Measurements from ENCODE around the gene INPP5A.

Gene INPP5A

DNA sequence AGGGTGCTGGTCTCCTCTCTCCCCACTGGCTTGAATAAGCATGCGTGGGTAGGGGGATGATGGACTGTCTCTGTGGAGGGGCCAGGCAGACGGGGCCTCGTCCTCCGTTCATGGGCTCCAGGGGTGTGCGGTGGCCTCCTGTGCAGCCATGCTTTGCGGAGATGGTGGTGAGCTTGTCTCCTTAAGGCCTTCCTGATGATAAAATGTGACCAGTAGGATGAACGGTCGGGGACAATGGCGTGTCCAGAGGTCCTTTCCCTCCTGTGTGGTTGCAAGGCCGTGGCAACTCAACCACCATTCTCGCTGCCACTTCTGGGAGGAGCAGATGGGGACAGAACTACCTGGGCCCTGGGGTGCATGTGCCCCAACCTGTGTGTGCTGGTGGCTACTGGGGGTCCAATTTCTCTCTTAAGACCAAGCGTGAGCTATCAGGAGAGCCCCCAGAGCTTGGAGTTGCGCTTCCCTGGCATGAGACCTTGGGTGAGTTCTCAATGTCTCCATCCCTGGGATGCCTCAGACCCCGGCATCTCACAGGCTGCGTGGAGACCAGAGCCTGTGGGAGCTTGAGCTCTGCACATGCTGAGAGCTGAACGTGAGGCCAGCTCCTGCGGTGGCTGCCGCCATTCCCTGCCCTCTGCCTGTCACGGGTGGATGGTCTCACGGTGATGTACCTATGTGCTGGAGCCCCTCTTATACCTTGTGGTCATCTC, 112.2 kb downstream of the INPP5A start:
- DNase-seq, result no peak

DNA sequence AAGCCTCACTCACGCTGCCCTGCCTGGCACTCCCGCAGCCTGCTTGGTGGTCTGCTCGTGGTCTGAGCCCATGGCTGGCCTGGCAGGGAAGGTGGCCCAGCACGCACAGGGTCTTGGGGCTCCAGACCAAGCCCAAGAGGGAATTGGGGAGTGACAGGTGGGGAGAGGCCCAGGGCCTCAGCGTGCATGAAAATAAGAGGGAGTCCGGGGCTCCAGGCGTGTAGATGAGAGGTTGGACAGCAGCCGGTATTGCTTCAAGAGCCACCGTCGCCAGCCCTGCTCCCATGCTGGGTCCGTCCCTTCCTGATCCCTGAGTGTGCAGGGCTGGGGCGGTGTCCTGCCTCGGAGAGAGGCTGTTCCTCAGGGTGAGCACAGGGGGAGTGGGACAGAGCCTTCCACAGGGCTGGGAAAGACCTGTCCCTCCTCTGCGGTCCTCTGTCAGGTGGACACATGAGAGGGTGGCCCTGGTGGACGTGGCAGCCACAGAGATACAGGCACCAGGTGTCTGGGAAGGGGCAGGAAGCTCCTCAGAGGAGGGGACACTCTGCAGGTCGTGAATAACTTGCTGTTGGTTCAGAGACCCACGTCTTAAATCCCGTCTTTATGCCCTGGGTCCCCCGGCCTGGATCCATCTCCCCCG, 113.1 kb downstream of the INPP5A start:
- no peak for DNase-seq

DNA sequence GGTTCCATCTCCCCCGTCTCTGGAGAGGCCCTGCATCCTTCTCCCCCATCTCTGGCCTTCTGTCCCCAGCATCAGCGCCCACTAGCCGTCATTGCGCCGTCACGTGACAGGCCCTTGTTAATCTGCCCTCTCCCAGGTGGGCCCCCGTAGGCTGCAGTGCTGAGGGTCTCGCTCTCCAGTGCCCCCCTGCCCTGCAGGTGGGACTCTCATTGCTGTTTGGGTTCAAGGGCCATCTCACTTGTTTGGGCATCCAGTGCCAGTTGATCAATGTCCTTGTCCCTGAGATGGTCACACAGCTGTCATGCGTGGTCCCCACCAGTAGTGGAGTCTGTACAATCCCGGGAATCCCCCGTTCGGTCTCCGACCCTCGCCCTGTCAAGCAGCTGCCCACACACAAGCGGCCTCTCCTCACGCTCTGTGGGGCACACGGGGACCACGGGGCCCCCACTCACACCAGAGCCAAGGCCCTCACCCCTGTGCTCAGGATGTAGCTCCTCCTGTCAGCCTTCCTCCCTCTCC, 114.0 kb downstream of the INPP5A start:
- no peak for DNase-seq

DNA sequence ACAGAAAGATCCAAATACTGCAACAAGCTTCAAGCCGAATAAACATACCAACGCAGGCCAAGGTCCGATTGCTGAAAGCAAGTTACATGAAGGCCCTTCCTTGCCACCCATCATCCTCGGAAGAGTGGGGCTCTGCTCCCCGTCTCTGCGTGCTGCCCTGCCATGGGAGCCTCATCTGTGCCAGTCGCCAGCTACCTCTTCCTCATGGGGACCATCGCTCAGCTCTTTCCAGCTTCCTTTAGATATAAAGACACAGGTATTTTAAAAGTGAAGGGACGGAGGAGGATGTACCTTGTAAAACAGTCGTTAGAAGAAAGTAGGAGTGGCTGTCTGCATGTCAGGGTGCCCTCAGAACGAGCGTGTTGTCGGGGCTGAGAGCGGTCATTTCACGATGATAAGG, 114.9 kb downstream of the INPP5A start:
- no peak for DNase-seq

DNA sequence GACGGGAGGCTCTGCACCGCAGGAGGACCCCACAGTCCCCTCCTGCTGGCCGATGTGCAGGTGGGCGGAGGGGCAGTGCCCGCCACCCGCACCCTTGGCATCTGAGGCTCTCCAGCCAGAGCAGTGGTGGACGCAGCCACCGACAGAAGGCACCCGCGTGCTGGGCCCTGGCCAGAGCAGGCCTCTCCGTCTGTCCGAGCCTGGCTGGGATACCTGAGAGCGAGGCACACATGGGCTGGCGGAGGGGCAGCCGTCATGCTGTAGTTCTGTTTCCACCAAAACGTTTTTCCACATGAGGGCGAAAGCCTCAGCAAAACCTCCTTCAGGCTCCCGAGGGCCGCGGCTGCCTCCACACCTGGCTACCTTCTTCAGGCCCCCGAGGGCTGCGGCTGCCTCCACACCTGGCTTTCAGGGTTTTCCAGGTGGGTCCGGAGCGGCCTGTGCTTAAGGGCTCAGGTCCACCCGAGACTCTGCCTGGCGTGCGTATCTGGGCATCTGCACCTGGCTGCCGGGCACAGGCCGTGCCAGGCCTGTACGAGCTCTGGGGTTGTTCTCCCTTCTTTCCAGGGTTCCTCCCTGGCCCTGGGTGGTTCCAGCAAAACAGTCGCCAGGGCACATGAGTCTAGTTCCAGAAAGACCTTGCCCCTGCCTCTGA, 115.5 kb downstream of the INPP5A start:
- DNase-seq, result no peak

DNA sequence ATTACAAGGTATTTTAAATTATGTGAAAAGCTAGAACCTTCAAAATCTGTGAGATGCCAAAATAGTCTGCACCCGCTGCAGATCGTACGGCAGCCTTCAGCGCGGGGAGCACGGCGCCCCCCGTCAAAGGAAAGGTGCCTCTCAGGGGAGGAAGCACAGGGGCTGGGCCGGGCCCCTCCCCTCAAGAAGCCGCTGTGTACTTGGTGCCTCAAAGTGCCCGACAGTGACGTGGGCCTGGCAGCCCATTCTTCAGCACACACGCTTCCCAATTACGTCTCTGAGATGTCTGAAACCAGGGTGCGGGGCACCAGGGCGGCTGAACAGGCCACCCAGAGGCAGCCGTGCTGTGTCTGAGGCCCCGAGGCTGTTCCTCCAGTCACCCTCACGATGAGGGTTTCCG, 116.1 kb downstream of the INPP5A start:
- no peak for DNase-seq

DNA sequence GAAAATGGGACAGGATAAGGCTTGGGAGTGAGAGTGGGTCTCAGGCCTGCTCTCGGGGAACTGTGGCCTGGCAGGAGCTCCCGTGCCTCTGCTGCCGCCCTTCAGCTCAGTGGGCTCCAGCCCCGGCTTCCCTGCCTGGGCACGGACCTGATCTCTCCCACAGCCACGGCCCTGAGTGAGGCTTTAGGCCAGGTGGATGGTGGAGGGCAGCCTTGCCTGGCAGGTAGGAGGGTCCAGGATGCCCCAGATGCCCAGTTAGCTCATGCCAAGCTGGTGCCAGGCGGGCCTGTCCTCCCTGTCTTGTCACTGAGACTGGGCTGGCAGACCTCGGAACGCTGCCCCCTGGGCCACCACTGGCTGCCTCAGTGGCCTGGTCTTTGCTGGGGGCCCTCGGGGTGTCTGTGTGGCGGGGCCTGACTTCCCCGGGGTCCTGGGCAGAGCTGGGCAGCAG, 116.6 kb downstream of the INPP5A start:
- no peak for DNase-seq

DNA sequence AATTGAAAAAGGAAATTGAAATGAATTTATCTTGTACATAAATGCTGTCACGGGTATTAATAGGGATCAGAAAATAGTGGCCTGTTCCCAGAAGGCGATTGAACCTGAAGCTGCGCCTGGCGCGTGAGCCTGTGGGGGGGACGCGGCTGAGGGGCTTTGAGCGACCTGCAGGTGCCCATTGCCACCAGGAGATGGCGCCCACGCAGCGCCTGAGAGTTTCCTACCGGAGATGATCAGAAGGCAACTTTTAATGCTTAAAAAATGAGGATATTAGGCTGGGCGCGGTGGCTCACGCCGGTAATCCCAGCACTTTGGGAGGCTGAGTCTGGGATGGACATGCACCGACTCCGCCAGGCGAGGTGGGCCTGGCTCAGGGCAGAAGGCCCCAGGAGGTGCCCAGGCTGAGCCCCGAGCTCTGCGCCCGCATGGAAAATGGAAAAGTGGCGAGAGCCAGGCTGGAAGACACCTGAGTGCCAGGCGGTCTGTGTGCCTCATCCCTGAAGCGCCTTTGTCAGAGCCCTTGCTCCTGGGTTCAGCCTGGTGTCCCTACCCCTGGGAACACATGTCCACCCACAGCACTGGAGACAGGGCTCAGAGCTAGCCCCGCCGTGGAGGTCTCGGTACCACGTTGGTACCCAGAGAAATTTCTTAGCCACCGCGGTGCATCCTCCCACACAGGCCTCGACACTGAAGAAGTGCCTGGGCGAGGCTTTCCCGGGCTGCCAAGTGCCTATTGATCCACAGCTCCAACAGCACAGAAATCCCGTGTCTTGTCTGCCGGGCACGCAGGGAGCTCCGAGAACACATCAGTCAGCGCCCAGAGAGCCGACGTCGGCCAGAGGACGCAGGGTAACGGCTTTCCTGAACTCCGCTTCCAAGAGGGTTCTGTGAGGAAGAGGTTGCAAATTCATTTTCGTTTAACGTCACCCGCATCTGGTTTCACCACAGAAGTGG, 117.4 kb downstream of the INPP5A start:
- peak; percentile 56 for DNase-seq

DNA sequence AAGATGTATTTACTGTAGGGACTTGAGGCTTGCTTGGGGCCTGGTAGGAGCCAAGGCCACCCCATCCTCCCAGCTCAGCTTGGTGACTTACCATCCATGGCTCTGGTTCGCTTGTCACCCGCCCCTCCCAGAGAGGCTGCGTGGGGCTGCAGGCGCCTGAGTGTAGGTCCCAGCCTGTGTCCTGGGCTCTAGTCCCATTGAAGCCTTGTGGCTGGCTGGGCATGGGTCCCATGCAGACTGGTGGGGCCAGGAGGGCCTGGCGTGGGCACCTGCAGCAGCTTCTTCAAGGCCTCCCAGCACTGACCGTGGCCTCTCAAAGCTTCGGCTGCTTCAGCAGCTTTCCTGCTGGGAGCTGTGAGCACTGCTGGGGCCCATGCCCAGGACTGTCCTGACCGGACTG, 118.1 kb downstream of the INPP5A start:
- DNase-seq, result no peak

DNA sequence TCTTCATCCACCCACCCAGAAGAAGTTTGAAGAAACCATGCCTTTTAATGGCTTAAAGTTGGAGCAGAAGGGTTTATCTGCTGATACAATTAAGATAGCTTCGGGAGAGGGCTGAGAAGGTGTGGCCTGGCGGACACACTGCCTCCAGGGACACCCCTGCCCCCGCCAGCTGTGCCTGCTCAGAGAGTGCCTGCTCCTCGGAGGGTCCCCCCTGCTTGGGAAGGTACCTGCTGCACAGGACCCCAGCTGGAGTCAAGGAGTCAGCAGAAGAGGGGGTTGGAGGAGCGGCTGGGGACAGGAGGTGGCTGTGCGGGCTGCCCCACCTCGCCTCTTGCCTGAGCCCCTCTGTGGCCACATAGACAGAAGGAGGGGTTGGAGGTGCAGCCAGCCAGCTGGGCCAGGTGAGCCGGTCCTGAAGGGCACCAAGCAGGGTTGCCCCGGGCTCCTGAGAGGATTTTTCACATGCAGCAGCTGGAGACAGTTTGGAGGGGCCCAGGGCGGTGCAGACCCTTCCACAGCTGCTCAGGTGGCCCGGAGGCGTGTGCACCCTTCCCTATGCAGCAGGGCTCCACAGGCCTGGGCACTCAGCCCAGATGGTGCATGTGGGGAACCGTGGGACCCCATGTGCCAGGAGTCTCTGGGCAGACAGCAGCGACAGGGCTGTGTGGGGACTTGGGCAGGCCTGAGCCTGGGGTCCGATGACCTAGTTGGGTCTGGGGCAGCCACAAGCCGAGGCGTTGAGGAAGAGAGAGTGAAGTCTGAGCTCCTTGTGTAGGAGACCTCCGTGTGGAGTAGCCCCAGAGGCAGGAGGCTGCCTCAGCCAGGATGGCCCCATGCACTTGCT, 118.9 kb downstream of the INPP5A start:
- no peak for DNase-seq

DNA sequence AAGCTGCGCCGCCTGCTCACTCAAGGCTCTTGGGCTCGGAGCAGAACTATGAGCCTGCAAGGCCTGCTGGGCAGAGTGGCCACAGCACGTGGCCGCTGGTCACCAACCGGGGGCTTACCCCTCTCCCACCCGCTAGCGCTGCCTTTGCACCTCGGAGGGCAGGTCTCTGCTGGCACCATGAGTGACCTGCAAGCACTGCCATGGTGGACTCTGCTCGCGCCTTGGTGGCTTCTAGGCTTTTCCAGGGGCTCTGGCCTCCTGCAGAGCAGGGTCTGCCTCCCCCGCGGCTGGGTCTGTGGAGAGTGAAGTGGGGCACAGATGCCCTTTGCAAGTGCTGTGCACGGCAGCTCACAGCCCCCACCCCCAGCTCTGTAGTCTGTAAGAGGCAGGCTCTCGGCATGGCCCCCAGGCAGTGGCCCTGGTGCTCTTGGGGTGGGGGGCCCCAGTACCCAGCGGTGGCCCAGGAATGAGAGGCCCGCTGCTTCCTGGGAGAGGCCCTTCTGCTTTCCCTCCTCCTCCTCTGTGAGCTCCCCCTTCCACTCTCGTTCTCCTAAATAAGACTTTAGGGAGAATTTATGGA, 119.6 kb downstream of the INPP5A start:
- DNase-seq, result no peak

DNA sequence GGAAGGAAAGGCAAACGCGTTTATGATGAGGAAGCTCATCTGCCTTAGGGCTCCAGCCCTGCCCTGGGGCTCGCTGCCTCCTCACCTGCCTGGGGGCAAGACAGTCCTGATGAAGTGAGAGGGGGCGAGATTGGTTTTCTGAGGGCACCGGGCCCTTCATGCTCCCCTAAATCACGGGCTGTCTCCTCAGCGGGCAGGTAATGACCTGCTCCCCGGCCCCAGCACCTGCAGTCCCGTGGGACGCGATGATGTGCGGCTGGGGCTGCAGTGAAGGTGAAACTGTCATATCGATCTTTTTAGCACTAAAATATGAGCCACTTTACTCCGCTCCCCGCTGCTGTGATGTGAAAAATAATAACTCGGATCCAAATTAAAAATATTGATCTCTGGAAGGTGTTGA, 120.2 kb downstream of the INPP5A start:
- DNase-seq, result no peak

DNA sequence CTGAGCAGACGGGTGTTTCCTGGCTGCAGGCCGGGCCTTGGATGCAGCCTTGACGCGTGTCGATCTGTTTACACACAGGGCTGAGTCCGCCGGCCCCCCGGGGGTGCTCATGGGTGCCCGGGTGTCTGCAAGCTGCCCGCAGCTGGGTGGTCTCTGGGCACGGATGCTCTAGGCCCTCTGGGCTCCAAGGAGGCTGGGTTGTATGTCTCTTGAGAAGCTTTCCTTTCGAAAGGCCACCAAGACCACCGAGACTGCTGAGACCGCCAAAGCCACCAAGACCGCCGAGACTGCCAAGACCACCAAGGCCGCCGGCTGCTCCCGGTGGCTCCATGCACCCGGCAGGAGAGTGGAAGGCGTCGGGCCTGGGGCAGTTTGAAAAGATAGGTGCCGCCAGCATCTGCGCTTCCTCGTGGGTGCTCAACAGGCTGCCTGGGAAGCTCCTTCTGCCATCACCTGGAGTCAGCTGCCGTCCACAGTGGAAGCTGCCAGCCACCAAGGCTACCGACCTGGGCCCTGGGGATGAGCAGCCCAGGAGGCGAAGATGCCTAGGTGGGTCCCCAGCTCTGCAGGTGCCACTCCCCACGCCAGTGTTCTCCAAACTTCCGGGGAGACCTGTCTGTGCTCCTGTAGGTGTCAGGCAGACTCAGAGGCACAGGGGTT, 121.1 kb downstream of the INPP5A start:
- no peak for DNase-seq

DNA sequence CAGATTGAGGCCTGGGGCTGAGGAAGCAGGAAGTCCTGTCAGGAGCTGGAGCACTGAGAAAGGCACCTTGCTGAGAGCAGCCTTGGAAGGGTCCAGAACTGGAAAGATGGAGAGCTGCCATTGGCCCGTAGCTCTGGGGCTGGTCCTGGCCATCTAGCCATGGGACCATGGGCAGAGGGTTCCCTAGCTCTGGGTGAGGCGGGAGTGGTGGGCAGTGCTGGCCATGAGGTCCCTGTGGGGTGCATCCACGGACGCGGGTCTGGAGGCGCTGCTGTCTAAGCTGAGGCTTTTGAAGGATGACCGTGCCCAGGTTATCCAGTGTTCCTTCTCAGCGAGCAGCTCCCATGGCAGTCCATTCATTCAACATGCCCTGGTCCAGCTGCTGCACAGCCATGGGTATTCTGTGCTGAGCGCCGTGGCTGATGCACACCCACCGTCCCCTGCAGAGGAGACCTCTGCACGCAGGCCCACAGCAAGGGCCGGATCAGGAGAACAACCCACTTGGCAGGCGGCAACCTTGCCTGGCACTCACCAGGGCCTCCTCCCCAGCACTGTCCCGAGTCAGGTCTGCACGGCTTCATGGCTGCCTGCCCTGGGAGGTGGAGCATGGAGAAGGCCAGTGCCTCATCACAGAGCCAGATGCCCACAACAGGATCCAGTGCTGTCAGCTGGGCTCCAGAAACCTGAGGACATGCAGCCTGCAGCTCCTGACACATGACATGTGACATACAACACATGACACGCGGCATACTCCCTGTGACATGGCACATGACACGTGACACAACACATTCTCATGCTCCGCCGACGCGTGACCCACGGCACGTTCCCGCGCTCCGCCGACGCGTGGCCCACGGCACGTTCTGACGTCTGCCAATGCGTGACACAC, 121.9 kb downstream of the INPP5A start:
- DNase-seq, result no peak

DNA sequence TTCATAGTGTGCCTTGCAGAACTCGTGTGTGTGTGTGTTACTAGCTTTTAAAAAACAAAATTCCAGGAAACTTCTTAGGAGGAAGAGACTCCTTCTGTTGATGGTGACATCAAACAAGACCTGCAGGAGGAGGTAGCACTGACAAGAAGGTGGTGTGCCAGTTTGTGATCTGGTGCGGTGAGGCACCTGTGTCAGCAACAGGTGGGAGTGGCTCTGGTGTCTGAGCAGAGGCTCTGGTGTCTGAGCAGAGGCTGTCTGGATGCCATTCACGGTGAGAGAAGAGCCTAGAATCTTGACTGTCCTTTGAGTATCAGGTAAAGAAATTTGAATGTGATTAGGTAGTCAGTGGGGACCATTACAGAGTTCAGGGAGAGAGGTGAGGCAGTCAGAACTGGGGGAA, 122.8 kb downstream of the INPP5A start:
- DNase-seq, result no peak

DNA sequence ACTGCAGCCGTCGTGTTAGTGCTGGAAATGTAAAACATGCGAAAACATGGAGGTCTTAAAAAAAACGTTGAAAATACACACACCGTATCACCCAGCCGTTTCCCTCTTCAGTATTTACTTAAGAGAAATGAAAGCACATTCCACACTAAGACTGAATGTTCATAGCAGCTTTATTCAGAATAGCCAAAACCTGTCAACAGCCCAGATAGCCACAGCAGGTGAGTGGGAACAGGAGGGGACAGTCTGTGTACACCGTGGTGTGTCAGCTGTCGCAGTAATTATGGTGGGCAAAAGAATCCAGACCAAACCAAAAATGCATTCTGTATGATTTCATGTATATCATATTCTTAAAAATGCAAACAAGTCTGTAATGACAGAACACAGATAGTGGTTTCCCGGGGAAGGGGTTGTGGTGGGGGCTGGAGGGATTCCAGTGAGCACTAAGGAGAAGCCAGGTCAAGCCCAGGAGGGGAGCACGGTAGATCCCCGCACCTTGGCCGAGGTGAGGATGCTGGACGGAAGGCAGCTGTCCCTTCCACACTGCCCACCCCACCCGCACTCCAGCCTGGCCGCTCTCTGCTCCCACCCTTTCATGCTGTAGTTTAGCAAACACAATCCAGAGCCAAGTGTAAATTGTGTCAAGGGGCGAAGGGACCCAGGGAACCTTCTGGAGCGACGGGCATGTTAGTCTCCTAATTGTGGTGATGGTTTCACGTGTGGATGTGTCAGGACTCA, 124.8 kb downstream of the INPP5A start:
- no peak for DNase-seq

DNA sequence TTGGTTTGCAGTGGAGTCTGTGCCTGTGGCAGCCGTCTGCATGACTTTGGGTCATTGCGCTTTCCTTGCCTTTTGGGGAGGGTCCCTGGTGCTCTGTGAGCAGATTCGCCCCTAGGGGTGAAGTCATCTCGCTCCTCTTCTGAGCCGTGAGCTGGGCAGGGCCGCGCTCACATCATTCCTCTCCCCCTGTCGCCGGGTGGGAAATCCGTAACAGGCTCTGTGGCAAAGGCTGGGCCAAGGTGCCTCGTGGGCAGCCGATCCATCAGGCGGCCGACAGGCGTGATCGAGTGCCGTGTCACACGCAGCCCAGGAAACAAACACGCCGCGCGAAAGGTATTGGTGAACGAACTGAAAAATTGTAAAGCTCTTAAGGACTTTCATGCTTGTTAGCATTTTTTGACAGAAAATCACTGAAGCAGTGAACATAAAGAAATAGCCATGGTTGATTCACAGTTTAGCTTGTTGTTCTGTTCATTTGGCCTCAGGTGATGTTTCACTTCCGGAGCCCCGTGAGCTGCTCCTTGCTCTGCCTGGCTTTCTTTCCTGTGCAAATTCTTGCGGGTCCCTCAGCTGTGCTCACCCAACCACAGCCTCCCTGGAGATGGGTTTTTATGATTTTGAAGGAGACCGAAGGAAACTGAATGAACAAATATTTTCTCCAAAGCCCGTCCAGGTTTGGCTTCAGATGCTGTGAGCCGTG, 126.2 kb downstream of the INPP5A start:
- DNase-seq, result no peak

DNA sequence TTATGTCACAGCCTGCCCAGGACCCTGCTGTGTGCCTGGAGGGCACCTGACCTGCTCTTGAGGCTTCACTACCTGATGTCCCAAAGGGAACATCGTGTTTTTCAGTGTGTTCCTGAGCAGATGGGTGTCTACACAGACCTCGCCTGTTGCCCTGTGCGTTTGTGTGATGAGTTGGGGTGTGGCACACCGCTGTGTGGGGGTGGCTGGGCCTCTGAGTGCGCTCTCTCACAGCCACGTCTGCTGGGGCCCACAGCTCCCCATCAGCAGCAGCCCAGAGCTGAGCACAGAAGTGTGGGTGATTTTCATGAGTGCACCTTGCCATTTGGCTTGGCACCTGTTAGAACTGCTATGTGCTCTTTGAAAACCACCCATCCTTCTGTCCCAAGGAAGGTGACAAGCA, 126.8 kb downstream of the INPP5A start:
- DNase-seq, result no peak

DNA sequence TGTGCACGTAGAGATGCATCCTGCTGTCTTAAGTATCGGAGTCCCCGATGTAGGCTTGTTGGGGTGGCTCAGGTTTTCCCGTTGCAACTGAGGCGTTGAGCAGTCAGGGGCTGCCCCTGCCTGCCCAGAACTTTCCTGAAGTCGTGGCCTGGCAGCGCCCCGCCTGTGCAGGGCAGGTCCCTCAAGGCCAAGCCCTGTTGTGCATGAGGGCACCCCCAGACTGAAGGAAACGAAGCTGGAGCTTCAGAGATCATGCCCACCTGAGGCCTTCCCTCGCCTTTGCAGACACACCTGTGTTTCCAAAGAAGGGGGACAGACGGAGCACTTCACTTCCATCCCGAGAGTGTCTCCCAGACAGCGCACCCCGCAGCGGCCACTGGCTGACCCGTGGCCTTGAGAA, 127.3 kb downstream of the INPP5A start:
- no peak for DNase-seq
